Lower lobe of right lung (tissue), 2 donors: Measurements from ENCODE around the gene RUNX1. TPM values are rescaled to one million over a fixed set of nuclear protein-coding genes. Genes with fewer than 3 reads are reported as not detected.
A peak's percentile ranks its signal among the peaks of the same experiment; 100 is the strongest.

ENCODE experiments used
- ATAC-seq, 2 donors: fragments of 200-7000 bp; cut with Tn5 transposase; one replicate each; pipeline ENCODE4 v1.9.1; 2020 to 2022; ENCODE audit warnings: mild to moderate bottlenecking in 2 of 2, moderate library complexity in 2 of 2
- DNase-seq: peaks from one replicate; pipeline ENCODE4 v3.0.0-alpha.2; 2020
- H3K27ac ChIP-seq: fragments of 200-600 bp; one replicate; pipeline ENCODE4 v1.8.0; 2022
- H3K27me3 ChIP-seq: fragments of 200-600 bp; one replicate; pipeline ENCODE4 v1.8.0; 2022; ENCODE audit warnings: low read depth
- H3K36me3 ChIP-seq: fragments of 200-600 bp; one replicate; pipeline ENCODE4 v1.8.0; 2022; ENCODE audit warnings: mild to moderate bottlenecking
- H3K4me1 ChIP-seq: fragments of 200-600 bp; one replicate; pipeline ENCODE4 v1.8.0; 2022
- H3K4me3 ChIP-seq: fragments of 200-600 bp; one replicate; pipeline ENCODE4 v1.8.0; 2022; ENCODE audit warnings: mild to moderate bottlenecking
- H3K9me3 ChIP-seq: fragments of 200-600 bp; one replicate; pipeline ENCODE4 v1.8.0; 2022
- CTCF ChIP-seq: fragments of 200-600 bp; IDR thresholded peaks from one replicate; pipeline ENCODE4 v1.8.0; 2022; ENCODE audit warnings: antibody characterized with exemption, mild to moderate bottlenecking
- intact Hi-C: fragments of 100-400 bp; cut with DNase I; formaldehyde crosslinking; loops from one replicate; pipeline ENCODE4 v1.11.0; 2022
- total RNA-seq: library from RNA; stranded (reverse); fragmentation: NEBNext Ultra II Directional; extraction: Animal tissue kit (Norgen Biotek cat#: 25700); gene quantifications from one replicate; pipeline ENCODE4 v1.2.1, GENCODE V29; 2021
- donor health status: DM: no; HTN: yes; CAD: no; lungs with severe emphysema.

Gene RUNX1
- total RNA-seq, 1 donor from 2014 or later = 110 TPM

- no peak for TF ChIP-seq CTCF
- Histone ChIP-seq H3K27ac (no peak overlapping the region), H3K9me3 (no peaks in the 10 kb centered on the region), H3K27me3 (no peaks in the 10 kb centered on the region), H3K4me3 (no peak overlapping the region), H3K4me1 (no peaks in the 10 kb centered on the region), H3K36me3 (no peaks in the 10 kb centered on the region)
- ATAC-seq = no peak
- intact Hi-C loops = no loop called here
- DNase-seq = no peak
Measured at GRCh38 chr21:34948157-34948556, 100.9 kb downstream of the RUNX1 start.

DNA sequence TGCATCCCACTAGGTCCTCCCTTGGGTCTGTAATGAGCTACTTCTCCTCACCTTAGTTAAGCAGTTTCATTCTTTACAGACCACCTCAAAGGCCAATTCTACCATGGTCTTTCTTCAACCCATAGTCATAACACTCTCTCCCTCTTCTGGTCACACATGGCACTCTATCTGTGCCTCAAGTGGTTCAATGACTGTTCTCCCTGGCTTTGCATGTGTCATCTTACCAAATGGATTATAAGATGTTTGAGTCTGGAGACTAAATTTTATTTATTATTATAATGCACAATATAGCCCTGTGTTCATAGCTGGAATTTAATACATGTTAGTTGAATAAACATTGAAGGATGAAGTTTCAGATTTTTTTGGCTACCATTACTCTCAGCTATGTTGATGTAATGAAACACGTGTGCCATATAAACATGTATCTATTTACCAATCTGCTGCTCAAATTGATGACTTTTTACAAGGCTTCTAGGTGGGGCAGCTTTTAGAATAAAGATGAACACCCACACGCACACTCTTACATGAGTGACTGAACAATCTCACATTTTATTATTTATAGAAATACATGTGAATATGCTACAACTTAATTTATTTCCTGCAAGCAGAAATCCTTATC, 102.1 kb downstream of the RUNX1 start:
- DNase-seq = no peak
- Histone ChIP-seq H3K4me1 (no peaks in the 10 kb centered on the region), H3K9me3 (no peaks in the 10 kb centered on the region), H3K4me3 (no peak overlapping the region), H3K27ac (no peak overlapping the region), H3K27me3 (no peaks in the 10 kb centered on the region), H3K36me3 (no peaks in the 10 kb centered on the region)
- no peak for ATAC-seq
- intact Hi-C loops = no loop called here
- TF ChIP-seq CTCF = no peak

- no peak for DNase-seq
- intact Hi-C loops = no loop called here
- Histone ChIP-seq H3K27me3 (no peaks in the 10 kb centered on the region), H3K4me1 (no peaks in the 10 kb centered on the region), H3K4me3 (no peak overlapping the region), H3K27ac (no peak overlapping the region), H3K9me3 (no peaks in the 10 kb centered on the region), H3K36me3 (no peaks in the 10 kb centered on the region)
- no peak for TF ChIP-seq CTCF
- peak in 1 of 2 donors; percentile 51 for ATAC-seq
Measured at GRCh38 chr21:34946385-34946840, 102.7 kb downstream of the RUNX1 start.

DNA sequence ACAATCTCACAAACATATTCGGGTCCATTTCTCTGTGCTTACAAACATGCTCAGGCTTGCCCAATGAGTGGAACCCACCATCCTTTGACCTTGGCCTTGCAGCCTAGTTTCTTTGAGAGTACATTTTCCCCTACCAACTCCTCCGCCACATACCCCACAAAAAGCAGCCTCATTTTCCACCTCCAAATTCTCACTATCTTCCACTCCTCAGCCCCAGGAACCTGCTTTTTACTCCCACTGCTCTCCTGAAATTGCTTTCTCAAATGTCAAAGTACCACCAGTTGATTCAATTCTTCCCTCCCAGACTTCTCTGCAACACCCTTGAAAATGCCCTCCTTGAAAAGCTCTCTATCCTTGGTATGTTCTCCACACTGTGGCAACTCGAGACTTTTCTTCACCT, 103.8 kb downstream of the RUNX1 start:
- H3K36me3 ChIP-seq = no peaks in the 10 kb centered on the region
- ATAC-seq = no peak

DNA sequence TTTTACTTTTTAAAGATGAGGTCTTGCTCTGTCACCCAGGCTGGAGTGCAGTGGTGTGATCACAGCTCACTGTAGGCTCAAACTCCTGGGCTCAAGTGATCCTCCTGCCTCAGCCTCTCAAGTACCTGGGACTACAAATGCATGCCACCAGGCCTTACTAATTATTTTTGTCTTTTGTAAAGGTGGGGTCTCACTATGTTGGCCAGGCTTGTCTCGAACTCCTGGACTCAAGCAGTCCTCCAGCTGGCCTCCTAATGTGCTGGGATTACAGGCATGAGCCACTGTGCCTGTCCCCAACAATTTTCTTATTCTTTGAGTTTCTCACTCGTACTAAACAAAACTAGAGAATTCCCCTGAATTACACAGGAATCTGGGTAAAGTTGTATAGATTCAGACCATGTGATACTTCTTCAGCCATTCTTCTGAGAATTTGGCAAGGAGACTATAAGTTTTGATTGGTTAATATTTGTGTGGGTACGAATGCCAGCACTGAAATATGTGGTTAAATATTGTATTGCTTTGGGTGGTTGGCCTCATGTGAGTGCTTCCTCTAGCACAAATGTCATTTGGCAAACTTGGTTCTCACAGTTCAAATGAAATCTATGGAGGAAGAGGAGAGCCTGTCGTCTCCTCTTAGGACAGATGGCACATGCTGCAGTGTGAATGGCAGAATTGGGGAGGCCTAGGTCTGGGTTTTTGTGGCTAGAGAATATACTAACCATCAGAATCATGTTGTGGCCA, 104.9 kb downstream of the RUNX1 start:
- no peak overlapping the region for H3K27ac ChIP-seq
- ATAC-seq = peak; percentile 21 to 32
- no peak overlapping the region for H3K4me3 ChIP-seq
- intact Hi-C loops = no loop called here
- TF ChIP-seq CTCF = no peak
- no peaks in the 10 kb centered on the region for H3K36me3 ChIP-seq
- no peaks in the 10 kb centered on the region for H3K9me3 ChIP-seq
- H3K4me1 ChIP-seq = peaks cover 4% of the 10 kb centered on the region
- no peak for DNase-seq
- H3K27me3 ChIP-seq = no peaks in the 10 kb centered on the region

More for the DNA sequence above, 103.8 kb downstream of the RUNX1 start:
- H3K27ac ChIP-seq = no peak overlapping the region
- no peak for DNase-seq
- H3K27me3 ChIP-seq = no peaks in the 10 kb centered on the region
- no peak overlapping the region for H3K4me3 ChIP-seq
- H3K4me1 ChIP-seq = no peaks in the 10 kb centered on the region
- no peaks in the 10 kb centered on the region for H3K9me3 ChIP-seq
- no peak for TF ChIP-seq CTCF
- intact Hi-C loops = no loop called here
